Mesenchymal stem cell (in vitro differentiated cells and primary cell): ENCODE measurements around the gene CNTNAP1.

ENCODE experiments used
- DNase-seq: peaks from one replicate; pipeline ENCODE4 v3.0.0-alpha.2; 2013
- H2AFZ ChIP-seq: one replicate; pipeline ENCODE4 v1.6.1; 2013; ENCODE audit warnings: low read depth, mild to moderate bottlenecking, control low read depth, inconsistent platforms, low read length, moderate library complexity
- H2AK5ac ChIP-seq: 2 replicates; pipeline ENCODE4 v1.6.1; 2013; ENCODE audit warnings: low read length, moderate library complexity, mild to moderate bottlenecking, inconsistent platforms; ENCODE audit not compliant: severe bottlenecking
- H2BK120ac ChIP-seq: one replicate; pipeline ENCODE4 v1.6.1; 2013; ENCODE audit warnings: low read depth, mild to moderate bottlenecking, inconsistent platforms, low read length, moderate library complexity
- H2BK12ac ChIP-seq, 2 experiments: one replicate each; pipeline ENCODE4 v1.6.1; 2013; ENCODE audit warnings: inconsistent platforms in 2 of 2, low read length in 2 of 2, mild to moderate bottlenecking in 2 of 2, moderate library complexity in 2 of 2, control low read depth in 1 of 2
- H2BK15ac ChIP-seq: one replicate; pipeline ENCODE4 v1.6.1; 2013; ENCODE audit warnings: mild to moderate bottlenecking, low read depth, inconsistent platforms; ENCODE audit not compliant: poor library complexity, severe bottlenecking
- H2BK5ac ChIP-seq: 2 replicates; pipeline ENCODE4 v1.6.1; 2013; ENCODE audit warnings: low read depth, mild to moderate bottlenecking, low read length, control low read depth, inconsistent platforms; ENCODE audit not compliant: poor library complexity, severe bottlenecking
- H3K14ac ChIP-seq, 2 experiments: one replicate each; pipeline ENCODE4 v1.6.1; 2013; ENCODE audit warnings: inconsistent platforms in 2 of 2, low read length in 2 of 2, control low read depth in 1 of 2, mild to moderate bottlenecking in 1 of 2, moderate library complexity in 1 of 2
- H3K18ac ChIP-seq, 2 experiments: one replicate each; pipeline ENCODE4 v1.6.1; 2013; ENCODE audit warnings: inconsistent platforms in 2 of 2, low read length in 2 of 2, control low read depth in 1 of 2, low read depth in 1 of 2, mild to moderate bottlenecking in 1 of 2
- H3K23ac ChIP-seq, 2 experiments: one replicate each; pipeline ENCODE4 v1.6.1; 2013; ENCODE audit warnings: inconsistent platforms in 2 of 2, low read length in 2 of 2, mild to moderate bottlenecking in 2 of 2, moderate library complexity in 2 of 2, control low read depth in 1 of 2
- H3K27ac ChIP-seq: 2 replicates; pipeline ENCODE4 v1.5.1; 2013; ENCODE audit warnings: mild to moderate bottlenecking, moderate library complexity, low read length, control low read depth, inconsistent platforms; ENCODE audit not compliant: poor library complexity, severe bottlenecking
- H3K27me3 ChIP-seq, 2 experiments: 2 replicates each; pipeline versions ENCODE4 v1.6.1 to v1.7.0; 2013; ENCODE audit warnings: low read length in 2 of 2, mild to moderate bottlenecking in 2 of 2, moderate library complexity in 2 of 2, control low read depth in 1 of 2, inconsistent platforms in 1 of 2; ENCODE audit not compliant: control insufficient read depth in 1 of 2, insufficient read depth in 1 of 2
- H3K36me3 ChIP-seq, 2 experiments: 2 replicates each; pipeline versions ENCODE4 v1.6.1 to v1.7.0; 2013; ENCODE audit warnings: low read length in 2 of 2, control low read depth in 1 of 2, inconsistent platforms in 1 of 2, low read depth in 1 of 2, mild to moderate bottlenecking in 1 of 2; ENCODE audit not compliant: insufficient read depth in 2 of 2, control insufficient read depth in 1 of 2
- H3K4ac ChIP-seq, 2 experiments: one replicate each; pipeline ENCODE4 v1.6.1; 2013; ENCODE audit warnings: inconsistent platforms in 2 of 2, low read length in 2 of 2, mild to moderate bottlenecking in 2 of 2, moderate library complexity in 2 of 2, control low read depth in 1 of 2, low read depth in 1 of 2
- H3K4me1 ChIP-seq: 2 replicates; pipeline ENCODE4 v1.6.1; 2013; ENCODE audit warnings: low read depth, low read length, control low read depth; ENCODE audit not compliant: control insufficient read depth, insufficient read depth
- H3K4me2 ChIP-seq: 2 replicates; pipeline ENCODE4 v1.6.1; 2013; ENCODE audit warnings: low read length, mild to moderate bottlenecking, inconsistent platforms; ENCODE audit not compliant: poor library complexity, severe bottlenecking
- H3K4me3 ChIP-seq, 2 experiments: 2 replicates each; pipeline versions ENCODE4 v1.5.1 to v1.7.0; 2013; ENCODE audit warnings: low read length in 2 of 2, mild to moderate bottlenecking in 2 of 2, control low read depth in 1 of 2, low read depth in 1 of 2; ENCODE audit not compliant: insufficient read depth in 1 of 2
- H3K79me1 ChIP-seq: replicated peaks from 2 replicates; pipeline ENCODE4 v1.6.1; 2013; ENCODE audit warnings: mild to moderate bottlenecking, control low read depth, low read length, inconsistent platforms; ENCODE audit not compliant: poor library complexity, severe bottlenecking
- H3K9ac ChIP-seq: 2 replicates; pipeline ENCODE4 v1.7.0; 2013; ENCODE audit warnings: mild to moderate bottlenecking, low read length, moderate library complexity
- H3K9me3 ChIP-seq: 2 replicates; pipeline ENCODE4 v1.7.0; 2013; ENCODE audit warnings: mild to moderate bottlenecking, low read length; ENCODE audit not compliant: control insufficient read depth
- H4K8ac ChIP-seq: one replicate; pipeline ENCODE4 v1.6.1; 2013; ENCODE audit warnings: inconsistent platforms, mild to moderate bottlenecking, low read length, moderate library complexity
- H4K91ac ChIP-seq: one replicate; pipeline ENCODE4 v1.6.1; 2013; ENCODE audit warnings: mild to moderate bottlenecking, low read length, inconsistent platforms
- WGBS: methylation state at CpG from one replicate; pipeline ENCODE4 v1.1.7; 2013; ENCODE audit warnings: mixed read lengths; 5-methylcytosine and 5-hydroxymethylcytosine counted together

The CNTNAP1 gene

GRCh38 chr17:42673266-42673884 lies 9.0 kb upstream of the CNTNAP1 start:
- H3K9ac ChIP-seq, result peak overlapping the region; percentile 22
- no peak overlapping the region for H2AFZ ChIP-seq
- H3K18ac ChIP-seq, result peak overlapping the region; percentile 37 to 48
- DNase-seq, result no peak
- H3K4ac ChIP-seq, result peak overlapping the region; percentile 13 to 57
- peaks cover 45 to 57% of the 10 kb centered on the region in 2 experiments for H3K36me3 ChIP-seq
- H3K4me1 ChIP-seq, result peaks cover 50% of the 10 kb centered on the region
- no peak overlapping the region for H2AK5ac ChIP-seq
- H3K14ac ChIP-seq, result no peak overlapping the region
- peak overlapping the region; percentile 51 for H4K8ac ChIP-seq
- H2BK120ac ChIP-seq, result peak overlapping the region; percentile 54
- H3K27ac ChIP-seq, result no peak overlapping the region
- no peak overlapping the region for H3K23ac ChIP-seq
- H3K4me2 ChIP-seq, result peak overlapping the region; percentile 19
- H3K4me3 ChIP-seq, result peak overlapping the region in 1 of 2 experiments; percentile 56
- peak overlapping the region; percentile 2 to 24 for H2BK12ac ChIP-seq
- H3K27me3 ChIP-seq, result no peaks in the 10 kb centered on the region
- H2BK5ac ChIP-seq, result no peak overlapping the region
- H3K79me1 ChIP-seq, result peaks cover 38% of the 10 kb centered on the region
- no peaks in the 10 kb centered on the region for H3K9me3 ChIP-seq
- H2BK15ac ChIP-seq, result peak overlapping the region; percentile 85
- peak overlapping the region; percentile 83 for H4K91ac ChIP-seq
- WGBS, result 82% methylated on average over 30 of the region's 30 CpGs

- Histone ChIP-seq H3K79me1 (peaks cover 38% of the 10 kb centered on the region), H3K4me2 (peak overlapping the region; percentile 60), H2BK120ac (peak overlapping the region; percentile 78), H3K4ac (peak overlapping the region; percentile 13 to 71), H2AFZ (no peak overlapping the region), H2BK12ac (peak overlapping the region; percentile 73 to 87), H3K36me3 (peaks cover 38 to 52% of the 10 kb centered on the region in 2 experiments), H3K4me1 (peaks cover 51% of the 10 kb centered on the region), H3K18ac (peak overlapping the region in 1 of 2 experiments; percentile 86), H2BK5ac (no peak overlapping the region), H4K91ac (peak overlapping the region; percentile 83), H3K14ac (peak overlapping the region in 1 of 2 experiments; percentile 26), H3K4me3 (peak overlapping the region; percentile 14 to 96), H2BK15ac (peak overlapping the region; percentile 85), H3K27ac (no peak overlapping the region), H2AK5ac (no peak overlapping the region), H3K9me3 (no peaks in the 10 kb centered on the region), H4K8ac (peak overlapping the region; percentile 39), H3K9ac (peak overlapping the region; percentile 60), H3K27me3 (no peaks in the 10 kb centered on the region), H3K23ac (peak overlapping the region in 1 of 2 experiments; percentile 10)
- WGBS, result 28% methylated on average over 26 of the region's 32 CpGs
- DNase-seq, result peak; percentile 83
Measured at GRCh38 chr17:42673885-42674754, 8.2 kb upstream of the CNTNAP1 start.

GRCh38 chr17:42674755-42675347 lies 7.5 kb upstream of the CNTNAP1 start:
- Histone ChIP-seq H2BK5ac (no peak overlapping the region), H3K23ac (peak overlapping the region in 1 of 2 experiments; percentile 54), H4K91ac (peak overlapping the region; percentile 64), H3K4me1 (peaks cover 52% of the 10 kb centered on the region), H2AK5ac (no peak overlapping the region), H3K14ac (peak overlapping the region in 1 of 2 experiments; percentile 11), H3K79me1 (peaks cover 36% of the 10 kb centered on the region), H2AFZ (no peak overlapping the region), H3K36me3 (peaks cover 31 to 45% of the 10 kb centered on the region in 2 experiments), H4K8ac (no peak overlapping the region), H2BK120ac (peak overlapping the region; percentile 78), H2BK15ac (no peak overlapping the region), H3K9ac (peak overlapping the region; percentile 91), H3K18ac (peak overlapping the region; percentile 52 to 97), H2BK12ac (peak overlapping the region; percentile 11 to 65), H3K4me3 (peak overlapping the region; percentile 82 to 96), H3K27ac (no peak overlapping the region), H3K9me3 (no peaks in the 10 kb centered on the region), H3K27me3 (no peaks in the 10 kb centered on the region), H3K4ac (peak overlapping the region in 1 of 2 experiments; percentile 71), H3K4me2 (peak overlapping the region; percentile 98)
- no peak for DNase-seq
- 50% methylated on average over 8 of the region's 9 CpGs for WGBS
